Heart left ventricle (tissue), 13 donors: ENCODE data around the gene IL32.

Experiments
- CTCF ChIP-seq, 12 donors: fragments of 200-600 bp; sonication (generic) in 4 of 12; IDR thresholded peaks; one replicate each; pipeline versions ENCODE4 v1.5.0 to v1.8.0; 2018 to 2022; ENCODE audit warnings: antibody characterized with exemption in 12 of 12, mild to moderate bottlenecking in 5 of 12
- POLR2A ChIP-seq, 2 donors: fragments of 450-650 bp; IDR thresholded peaks; one replicate each; pipeline ENCODE4 v1.6.1; 2017; ENCODE audit warnings: antibody characterized with exemption in 2 of 2, mild to moderate bottlenecking in 2 of 2, moderate library complexity in 2 of 2
- donor health status: ischemic (EF 13 %, LVEDD 7.1; RV severe dilation, severe dysfunction).
- donor health status: DM: no; HTN: yes; CAD: no.
- donor health status: DM: no; HTN: no; CAD: no.
- donor health status: ischemic (EF 25% LVEDD 6.9; RV normal size, moderate dysfunction).
- donor health status: ischemic (EF 25% LVEDD 5.7; RV mildly dilated, moderate dysfunction).
- donor health status: ischemic (EF 35%, LVEDD 5.7; RV mildly dilated, moderate dysfunction).
- donor health status: nonischemic (EF 11% LVEDD 7.7; RV severe dilation, severe dysfunction).
- donor health status: DM: yes; HTN: yes; CAD: no.
- donor health status: PGD.
- donor health status: ischemic (EF 29% LVEDD 5.4; RV normal size, mild dysfunction).
- donor health status: nonischemic (EF 23%, LVEDD 6.1; RV moderate dilation, normal function).

- peak; percentile 55 to 77 (median 64) for TF ChIP-seq CTCF (IDR thresholded peaks at IDR 0.05)
- no peak for TF ChIP-seq POLR2A (IDR thresholded peaks at IDR 0.05)
These were observed 37.3 kb upstream of the IL32 start for GRCh38 chr16:3027983-3028715.
